T-helper 2 cell treated with Interferon-gamma antibody and Interleukin-4, amounts not matched to agents 100 ng/mL and 5 ng/mL, for 36 hours (primary cell): ENCODE measurements around the gene RBMS1. TPM values are rescaled to one million over a fixed set of nuclear protein-coding genes. Genes with fewer than 3 reads are reported as not detected.

Experiments used
- intact Hi-C: fragments of 100-400 bp; cut with micrococcal nuclease; formaldehyde crosslinking; loops from one replicate; pipeline ENCODE4 v1.15.1; 2023
- total RNA-seq: library from RNA; stranded (reverse); gene quantifications from 2 replicates; pipeline ENCODE4 v1.2.3, GENCODE V29; 2022

Gene RBMS1
- total RNA-seq, 1 donor from 2014 or later = 63.2 TPM

- intact Hi-C loops = no loop called here
Observed at GRCh38 chr2:160267692-160268091, 225.9 kb downstream of the RBMS1 start.

GRCh38 chr2:160267022-160267421 is 226.6 kb downstream of the RBMS1 start:
- intact Hi-C loops = no loop called here

- intact Hi-C loops = no loop called here
Observed at GRCh38 chr2:160266037-160266551, 227.5 kb downstream of the RBMS1 start.

- intact Hi-C loops = no loop called here
Observed at GRCh38 chr2:160264308-160264707, 229.3 kb downstream of the RBMS1 start.

GRCh38 chr2:160261732-160262131 is 231.9 kb downstream of the RBMS1 start:
- intact Hi-C loops = no loop called here

- intact Hi-C loops = no loop called here
Observed at GRCh38 chr2:160258492-160258805, 235.2 kb downstream of the RBMS1 start.

- intact Hi-C loops = no loop called here
Observed at GRCh38 chr2:160257743-160258491, 235.7 kb downstream of the RBMS1 start.

- intact Hi-C loops = no loop called here
Observed at GRCh38 chr2:160257041-160257742, 236.4 kb downstream of the RBMS1 start.

- intact Hi-C loops = no loop called here
Observed at GRCh38 chr2:160256507-160256906, 237.1 kb downstream of the RBMS1 start.

- intact Hi-C loops = no loop called here
Observed at GRCh38 chr2:160255408-160255807, 238.2 kb downstream of the RBMS1 start.

- intact Hi-C loops = loop anchor here (5.0 kb wide), 1 partner anchor 718 kb away; no protein-coding TSS in a partner anchor
Observed at GRCh38 chr2:160254189-160254762, 239.3 kb downstream of the RBMS1 start.

- intact Hi-C loops = loop anchor here (2.0 to 5.0 kb wide), 2 partner anchors 719 to 809 kb away; no protein-coding TSS in a partner anchor
Observed at GRCh38 chr2:160253440-160254188, 240.0 kb downstream of the RBMS1 start.

GRCh38 chr2:160252900-160253299 is 240.7 kb downstream of the RBMS1 start:
- intact Hi-C loops = loop anchor here (1.0 to 5.0 kb wide), 3 partner anchors 719 to 810 kb away; no protein-coding TSS in a partner anchor

- intact Hi-C loops = loop anchor here (1.0 to 5.0 kb wide), 3 partner anchors 720 to 810 kb away; no protein-coding TSS in a partner anchor
Observed at GRCh38 chr2:160252278-160252887, 241.2 kb downstream of the RBMS1 start.

GRCh38 chr2:160251569-160251968 is 242.0 kb downstream of the RBMS1 start:
- intact Hi-C loops = loop anchor here (5.0 kb wide), 1 partner anchor 721 kb away; no protein-coding TSS in a partner anchor

- intact Hi-C loops = loop anchor here (5.0 kb wide), 1 partner anchor 722 kb away; no protein-coding TSS in a partner anchor
Observed at GRCh38 chr2:160249876-160250275, 243.7 kb downstream of the RBMS1 start.

- intact Hi-C loops = no loop called here
Observed at GRCh38 chr2:160247296-160248035, 246.1 kb downstream of the RBMS1 start.

GRCh38 chr2:160246356-160246755 is 247.3 kb downstream of the RBMS1 start:
- intact Hi-C loops = no loop called here

- intact Hi-C loops = no loop called here
Observed at GRCh38 chr2:160245614-160246155, 247.9 kb downstream of the RBMS1 start.
